ENCODE results near the gene CACNA1B.

CACNA1B gene

DNA sequence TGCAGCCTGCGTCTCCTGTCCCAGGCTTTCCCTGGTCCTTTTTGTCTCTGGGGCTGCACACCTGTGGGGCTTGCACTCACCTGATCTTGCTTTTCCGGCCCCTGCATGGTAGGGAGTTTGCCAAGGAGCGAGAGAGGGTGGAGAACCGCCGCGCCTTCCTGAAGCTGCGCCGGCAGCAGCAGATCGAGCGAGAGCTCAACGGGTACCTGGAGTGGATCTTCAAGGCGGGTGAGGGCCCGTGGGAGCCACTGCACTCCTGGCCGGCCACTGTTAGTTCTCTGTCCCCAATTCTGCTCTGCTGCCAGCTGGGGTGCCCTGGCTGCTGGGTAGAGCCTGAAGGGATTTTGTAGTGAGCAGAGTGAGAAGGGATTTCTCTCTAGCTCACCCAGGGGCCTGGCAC is 78.0 kb downstream of the CACNA1B start:
- H3K9me3 ChIP-seq (ENCODE audit: control insufficient read depth, insufficient read depth, low read length) = no peaks in the 10 kb centered on the region
- H3K27ac ChIP-seq (ENCODE audit: low read depth, low read length) = no peak overlapping the region
- H3K27me3 ChIP-seq (ENCODE audit: control insufficient read depth, insufficient read depth, low read length) = no peaks in the 10 kb centered on the region
- H3K9ac ChIP-seq (ENCODE audit: low read depth, low read length) = no peak overlapping the region
- H3K4me1 ChIP-seq (ENCODE audit: control insufficient read depth, insufficient read depth, low read length) = no peaks in the 10 kb centered on the region
- peaks cover 5% of the 10 kb centered on the region; the same call in 1 of the 2 replicates for H3K36me3 ChIP-seq (ENCODE audit: control insufficient read depth, insufficient read depth, low read length)
- H3K4me3 ChIP-seq (ENCODE audit: low read depth, low read length) = no peak overlapping the region

DNA sequence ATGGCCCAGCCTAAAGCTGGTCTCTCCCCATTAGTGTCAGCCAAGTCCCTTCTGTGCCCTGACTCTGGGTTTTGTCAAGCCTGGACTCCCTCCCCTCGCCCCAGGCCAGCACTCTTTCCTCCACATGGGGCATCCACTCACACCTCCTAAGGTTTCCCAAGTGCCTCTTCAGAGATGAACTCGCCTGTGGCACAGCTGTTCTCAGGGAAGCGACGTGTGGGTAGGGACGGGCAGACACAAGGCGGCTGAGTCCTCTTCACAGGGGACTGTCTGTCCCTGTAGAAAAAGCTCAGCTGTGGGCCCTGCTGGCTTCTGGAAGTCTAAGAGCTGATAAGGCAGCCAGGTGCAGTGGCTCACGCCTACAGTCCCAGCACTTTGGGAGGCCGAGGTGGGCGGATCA is 78.5 kb downstream of the CACNA1B start:
- H3K4me1 ChIP-seq (ENCODE audit: control insufficient read depth, insufficient read depth, low read length) = no peaks in the 10 kb centered on the region
- no peak overlapping the region for H3K9ac ChIP-seq (ENCODE audit: low read depth, low read length)
- H3K27me3 ChIP-seq (ENCODE audit: control insufficient read depth, insufficient read depth, low read length) = no peaks in the 10 kb centered on the region
- no peak overlapping the region for H3K27ac ChIP-seq (ENCODE audit: low read depth, low read length)
- H3K9me3 ChIP-seq (ENCODE audit: control insufficient read depth, insufficient read depth, low read length) = no peaks in the 10 kb centered on the region
- H3K4me3 ChIP-seq (ENCODE audit: low read depth, low read length) = no peak overlapping the region
- peaks cover 5% of the 10 kb centered on the region; the same call in 1 of the 2 replicates for H3K36me3 ChIP-seq (ENCODE audit: control insufficient read depth, insufficient read depth, low read length)

DNA sequence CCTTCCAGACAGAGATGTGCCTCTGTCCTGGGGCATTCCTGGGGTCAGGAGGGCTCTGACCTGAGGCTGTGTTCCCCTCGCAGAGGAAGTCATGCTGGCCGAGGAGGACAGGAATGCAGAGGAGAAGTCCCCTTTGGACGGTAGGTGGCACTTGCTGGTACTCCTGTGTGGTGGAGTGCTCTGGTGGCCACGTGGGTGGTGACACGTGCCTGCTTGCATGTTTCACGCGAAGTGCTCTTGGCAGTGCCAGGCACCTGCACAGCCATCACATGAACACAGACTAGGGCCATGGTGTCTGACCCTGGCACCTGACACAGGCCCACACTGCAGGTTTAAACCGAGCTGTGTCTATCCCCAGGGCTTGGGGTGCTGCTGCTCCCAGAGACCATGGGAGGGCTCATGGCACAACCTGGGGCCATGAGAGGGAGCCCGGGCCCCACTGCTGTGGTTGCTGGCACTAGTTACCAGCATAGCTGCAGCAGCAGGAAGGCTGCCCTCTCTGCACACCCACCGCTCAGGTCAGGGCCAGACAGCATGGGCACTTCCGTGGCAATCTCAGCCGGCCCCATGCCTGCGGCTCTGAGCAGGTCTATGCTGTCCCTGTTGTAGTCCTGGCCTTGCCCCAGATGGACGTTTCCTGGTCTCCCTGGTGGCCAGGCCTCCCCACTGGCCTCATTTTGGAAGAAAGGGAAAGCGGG is 79.3 kb downstream of the CACNA1B start:
- H3K27ac ChIP-seq (ENCODE audit: low read depth, low read length) = no peak overlapping the region
- no peaks in the 10 kb centered on the region for H3K9me3 ChIP-seq (ENCODE audit: control insufficient read depth, insufficient read depth, low read length)
- no peak overlapping the region for H3K4me3 ChIP-seq (ENCODE audit: low read depth, low read length)
- H3K9ac ChIP-seq (ENCODE audit: low read depth, low read length) = no peak overlapping the region
- no peaks in the 10 kb centered on the region for H3K4me1 ChIP-seq (ENCODE audit: control insufficient read depth, insufficient read depth, low read length)
- H3K27me3 ChIP-seq (ENCODE audit: control insufficient read depth, insufficient read depth, low read length) = no peaks in the 10 kb centered on the region
- H3K36me3 ChIP-seq (ENCODE audit: control insufficient read depth, insufficient read depth, low read length) = peaks cover 5% of the 10 kb centered on the region; the same call in 1 of the 2 replicates

DNA sequence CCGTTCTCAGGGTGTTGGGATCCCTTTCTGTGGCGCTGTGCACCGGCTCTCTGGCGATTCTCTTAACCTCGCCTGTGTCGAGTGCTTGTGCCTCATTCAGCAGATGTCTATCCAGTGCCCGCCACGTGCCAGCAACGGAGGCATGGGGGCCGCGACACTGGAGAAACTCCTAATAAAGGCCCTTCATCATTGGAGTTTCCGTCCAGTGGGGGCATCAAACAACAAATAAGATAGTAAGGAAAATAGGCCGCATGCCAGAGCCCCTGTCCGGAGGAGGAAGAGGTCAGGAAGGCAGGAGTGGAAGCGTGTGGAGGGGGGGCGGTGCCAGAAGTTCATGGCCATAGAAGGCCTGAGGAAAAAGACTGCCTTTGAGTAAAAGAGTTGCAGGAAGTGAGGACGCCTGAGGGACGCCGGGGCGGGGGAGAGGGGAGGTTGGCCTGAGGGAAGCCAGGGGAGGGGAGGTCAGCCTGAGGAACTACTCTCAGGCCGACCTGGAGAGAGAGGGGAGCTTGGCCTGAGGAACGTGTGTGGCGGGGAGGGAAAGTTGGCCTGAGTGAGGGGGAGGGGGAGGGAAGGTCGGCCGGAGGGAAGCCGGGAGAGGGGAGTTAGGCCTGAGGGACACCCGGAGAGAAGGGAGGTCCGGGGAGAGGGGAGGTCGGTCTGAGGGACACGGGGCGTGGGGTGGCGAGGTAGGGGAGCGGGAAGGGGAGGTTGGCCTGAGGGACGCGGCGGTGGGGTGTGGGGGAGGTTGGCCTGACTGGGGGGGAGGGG is 82.2 kb downstream of the CACNA1B start:
- H3K27me3 ChIP-seq (ENCODE audit: control insufficient read depth, insufficient read depth, low read length) = no peaks in the 10 kb centered on the region
- H3K36me3 ChIP-seq (ENCODE audit: control insufficient read depth, insufficient read depth, low read length) = peaks cover 5% of the 10 kb centered on the region; the same call in 1 of the 2 replicates
- no peaks in the 10 kb centered on the region for H3K4me1 ChIP-seq (ENCODE audit: control insufficient read depth, insufficient read depth, low read length)
- no peak overlapping the region for H3K4me3 ChIP-seq (ENCODE audit: low read depth, low read length)
- H3K9me3 ChIP-seq (ENCODE audit: control insufficient read depth, insufficient read depth, low read length) = no peaks in the 10 kb centered on the region
- no peak overlapping the region for H3K27ac ChIP-seq (ENCODE audit: low read depth, low read length)
- H3K9ac ChIP-seq (ENCODE audit: low read depth, low read length) = no peak overlapping the region

DNA sequence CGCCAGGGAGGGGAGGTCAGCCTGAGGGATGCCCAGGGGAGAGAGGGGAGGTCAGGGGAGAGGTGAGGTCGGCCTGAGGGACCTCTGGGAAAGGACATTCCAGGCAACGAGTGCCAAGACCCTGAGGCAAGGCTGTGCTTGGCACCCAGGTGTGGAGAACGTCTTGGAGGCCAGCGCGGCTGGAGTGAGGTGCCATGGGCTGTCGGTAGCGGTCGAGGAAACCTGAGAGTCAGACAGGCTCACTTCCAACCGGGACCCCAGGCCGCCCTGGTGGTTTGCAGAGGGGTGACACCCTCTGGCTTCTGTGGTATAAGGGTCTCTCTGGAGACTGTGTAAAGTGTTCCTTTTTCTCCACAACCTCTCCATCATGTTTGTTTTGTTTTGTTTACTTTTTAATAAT is 82.9 kb downstream of the CACNA1B start:
- Histone ChIP-seq H3K27me3 (ENCODE audit: control insufficient read depth, insufficient read depth, low read length) (no peaks in the 10 kb centered on the region), H3K9me3 (ENCODE audit: control insufficient read depth, insufficient read depth, low read length) (no peaks in the 10 kb centered on the region), H3K4me1 (ENCODE audit: control insufficient read depth, insufficient read depth, low read length) (no peaks in the 10 kb centered on the region), H3K4me3 (ENCODE audit: low read depth, low read length) (no peak overlapping the region; the same call in 1 of the 2 replicates), H3K9ac (ENCODE audit: low read depth, low read length) (no peak overlapping the region), H3K27ac (ENCODE audit: low read depth, low read length) (no peak overlapping the region), H3K36me3 (ENCODE audit: control insufficient read depth, insufficient read depth, low read length) (peaks cover 5% of the 10 kb centered on the region; the same call in 1 of the 2 replicates)

DNA sequence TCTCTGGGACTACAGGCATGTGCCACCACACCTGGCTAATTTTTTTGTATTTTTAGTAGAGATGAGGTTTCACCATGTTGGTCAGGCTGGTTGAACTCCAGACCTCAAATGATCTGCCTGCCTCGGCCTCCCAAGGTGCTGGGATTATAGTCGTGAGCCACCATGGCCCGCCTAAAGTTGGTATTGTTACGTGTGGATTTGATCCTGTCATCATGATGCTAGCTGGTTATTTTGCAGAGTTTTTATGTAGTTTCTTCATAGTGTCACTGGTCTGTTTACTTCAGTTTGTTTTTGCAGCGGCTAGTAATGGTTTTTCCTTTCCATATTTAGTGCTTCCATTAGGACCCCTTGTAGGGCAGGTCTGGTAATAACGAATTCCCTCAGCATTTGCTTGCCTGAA is 85.9 kb downstream of the CACNA1B start:
- H3K27ac ChIP-seq (ENCODE audit: low read depth, low read length) = no peak overlapping the region
- no peaks in the 10 kb centered on the region for H3K27me3 ChIP-seq (ENCODE audit: control insufficient read depth, insufficient read depth, low read length)
- H3K36me3 ChIP-seq (ENCODE audit: control insufficient read depth, insufficient read depth, low read length) = no peaks in the 10 kb centered on the region
- H3K4me1 ChIP-seq (ENCODE audit: control insufficient read depth, insufficient read depth, low read length) = no peaks in the 10 kb centered on the region
- H3K9ac ChIP-seq (ENCODE audit: low read depth, low read length) = no peak overlapping the region
- no peak overlapping the region for H3K4me3 ChIP-seq (ENCODE audit: low read depth, low read length)
- H3K9me3 ChIP-seq (ENCODE audit: control insufficient read depth, insufficient read depth, low read length) = no peaks in the 10 kb centered on the region

DNA sequence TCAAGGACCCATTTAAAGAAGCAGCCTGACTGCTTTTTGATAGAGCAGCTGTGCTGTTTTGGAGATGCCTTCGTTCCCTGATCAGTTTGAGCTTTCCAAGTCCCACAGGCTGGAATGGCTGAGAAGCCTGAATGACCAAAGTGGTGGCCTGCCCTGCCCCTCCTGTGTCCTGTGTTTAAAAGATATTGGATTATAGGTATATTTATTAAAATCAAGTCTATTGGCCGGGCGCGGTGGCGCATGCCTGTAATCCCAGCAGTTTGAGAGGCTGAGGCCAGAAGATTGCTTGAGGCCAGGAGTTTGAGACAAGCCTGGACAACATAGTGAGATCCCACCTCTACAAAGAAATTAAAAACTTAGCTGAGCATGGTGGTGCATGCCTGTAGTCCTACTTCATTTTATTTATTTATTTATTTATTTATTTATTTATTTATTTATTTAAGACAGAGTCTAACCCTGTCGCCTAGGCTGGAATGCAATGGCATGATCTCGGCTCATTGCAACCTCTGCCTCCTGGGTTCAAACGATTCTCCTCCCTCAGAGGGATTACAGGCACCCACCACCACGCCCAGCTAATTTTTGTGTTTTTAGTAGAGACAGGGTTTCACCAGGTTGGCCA is 87.7 kb downstream of the CACNA1B start:
- H3K27me3 ChIP-seq (ENCODE audit: control insufficient read depth, insufficient read depth, low read length) = no peaks in the 10 kb centered on the region
- H3K4me3 ChIP-seq (ENCODE audit: low read depth, low read length) = no peak overlapping the region
- peaks cover 10% of the 10 kb centered on the region; the same call in 1 of the 2 replicates for H3K36me3 ChIP-seq (ENCODE audit: control insufficient read depth, insufficient read depth, low read length)

DNA sequence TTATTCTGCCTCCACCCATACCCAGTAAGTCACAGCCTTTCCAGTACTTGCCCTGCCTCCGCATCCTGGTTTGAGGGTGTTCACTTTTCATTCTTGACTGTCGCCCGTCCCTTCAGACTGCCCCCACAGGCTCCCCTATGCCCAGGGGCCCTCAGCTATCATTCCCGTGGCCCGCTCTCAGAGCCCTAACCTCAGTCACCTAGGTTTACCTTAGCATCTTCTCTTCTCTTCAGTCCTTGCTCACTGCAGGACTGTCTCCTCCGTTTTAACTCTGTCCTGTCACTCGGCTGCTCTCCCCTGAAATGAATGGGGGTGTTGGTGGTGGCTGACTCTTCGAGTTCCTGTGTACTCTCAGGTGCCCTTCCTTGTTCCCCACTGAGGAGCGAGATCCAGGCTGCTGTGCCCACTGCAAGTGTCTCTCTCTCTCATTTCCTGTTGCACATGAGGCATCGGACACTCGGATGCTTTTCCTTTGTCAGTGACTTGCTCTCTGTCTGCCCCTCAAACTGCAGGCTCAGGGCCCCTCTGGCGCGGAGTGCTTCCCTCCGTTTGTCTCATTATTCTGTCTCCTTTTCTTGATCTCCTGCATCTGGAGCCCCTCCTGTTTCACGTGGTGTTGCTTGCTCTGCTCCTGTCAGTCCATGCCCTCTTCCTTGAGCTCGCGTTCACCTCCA is 89.8 kb downstream of the CACNA1B start:
- Histone ChIP-seq H3K4me3 (ENCODE audit: low read depth, low read length) (no peak overlapping the region), H3K9me3 (ENCODE audit: control insufficient read depth, insufficient read depth, low read length) (no peaks in the 10 kb centered on the region), H3K27me3 (ENCODE audit: control insufficient read depth, insufficient read depth, low read length) (no peaks in the 10 kb centered on the region), H3K4me1 (ENCODE audit: control insufficient read depth, insufficient read depth, low read length) (no peaks in the 10 kb centered on the region), H3K36me3 (ENCODE audit: control insufficient read depth, insufficient read depth, low read length) (peaks cover 16% of the 10 kb centered on the region; the same call in 1 of the 2 replicates), H3K27ac (ENCODE audit: low read depth, low read length) (no peak overlapping the region), H3K9ac (ENCODE audit: low read depth, low read length) (no peak overlapping the region)

More for the DNA sequence above, 87.7 kb downstream of the CACNA1B start:
- no peaks in the 10 kb centered on the region for H3K4me1 ChIP-seq (ENCODE audit: control insufficient read depth, insufficient read depth, low read length)
- no peak overlapping the region for H3K9ac ChIP-seq (ENCODE audit: low read depth, low read length)
- no peaks in the 10 kb centered on the region for H3K9me3 ChIP-seq (ENCODE audit: control insufficient read depth, insufficient read depth, low read length)
- no peak overlapping the region for H3K27ac ChIP-seq (ENCODE audit: low read depth, low read length)

DNA sequence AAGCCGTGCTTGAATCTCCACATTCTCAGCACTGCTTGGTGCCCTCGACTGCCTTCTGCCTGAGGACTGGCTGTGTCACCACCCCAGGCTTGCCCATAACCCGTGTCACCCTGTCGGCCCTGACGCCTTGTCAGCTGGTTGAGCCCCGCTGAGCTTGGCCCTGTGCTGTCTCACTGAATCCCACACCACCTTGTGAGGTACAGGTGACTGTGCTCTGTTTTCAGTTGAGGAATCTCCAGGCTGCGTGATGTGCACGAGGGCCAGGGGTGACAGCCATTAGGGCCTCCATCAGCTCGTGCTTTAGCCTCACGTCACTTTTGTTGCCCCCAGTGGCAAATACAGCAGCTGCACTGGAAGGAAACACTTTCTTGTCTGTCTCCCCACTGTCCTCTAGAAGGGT is 90.7 kb downstream of the CACNA1B start:
- no peak overlapping the region for H3K9ac ChIP-seq (ENCODE audit: low read depth, low read length)
- H3K4me1 ChIP-seq (ENCODE audit: control insufficient read depth, insufficient read depth, low read length) = no peaks in the 10 kb centered on the region
- H3K27ac ChIP-seq (ENCODE audit: low read depth, low read length) = no peak overlapping the region

DNA sequence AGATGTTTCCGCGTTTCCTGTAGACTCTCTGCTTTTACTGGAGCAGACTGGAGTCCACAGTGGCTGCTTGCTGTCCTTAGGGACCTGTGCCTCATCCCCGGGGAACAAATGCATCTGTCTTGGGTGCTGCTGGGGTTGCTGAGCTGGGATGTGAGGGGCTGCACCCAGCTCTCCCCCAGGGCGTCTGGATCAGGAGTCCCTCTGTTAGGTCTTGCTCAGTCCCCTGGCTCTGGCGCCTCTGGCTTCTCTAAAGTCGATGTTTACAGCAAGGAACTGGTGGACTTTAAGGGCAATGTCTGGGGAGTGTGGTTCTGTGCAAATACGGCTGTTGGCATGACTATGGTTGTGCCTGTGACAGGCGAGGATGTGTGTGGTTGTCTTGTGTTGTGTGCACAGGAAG is 91.4 kb downstream of the CACNA1B start:
- Histone ChIP-seq H3K4me1 (ENCODE audit: control insufficient read depth, insufficient read depth, low read length) (no peaks in the 10 kb centered on the region), H3K4me3 (ENCODE audit: low read depth, low read length) (no peak overlapping the region), H3K9ac (ENCODE audit: low read depth, low read length) (no peak overlapping the region), H3K36me3 (ENCODE audit: control insufficient read depth, insufficient read depth, low read length) (peaks cover 18% of the 10 kb centered on the region; the same call in 1 of the 2 replicates), H3K9me3 (ENCODE audit: control insufficient read depth, insufficient read depth, low read length) (no peaks in the 10 kb centered on the region), H3K27me3 (ENCODE audit: control insufficient read depth, insufficient read depth, low read length) (no peaks in the 10 kb centered on the region), H3K27ac (ENCODE audit: low read depth, low read length) (no peak overlapping the region)

More for the DNA sequence above, 90.7 kb downstream of the CACNA1B start:
- Histone ChIP-seq H3K27me3 (ENCODE audit: control insufficient read depth, insufficient read depth, low read length) (no peaks in the 10 kb centered on the region), H3K9me3 (ENCODE audit: control insufficient read depth, insufficient read depth, low read length) (no peaks in the 10 kb centered on the region), H3K36me3 (ENCODE audit: control insufficient read depth, insufficient read depth, low read length) (peaks cover 18% of the 10 kb centered on the region; the same call in 1 of the 2 replicates), H3K4me3 (ENCODE audit: low read depth, low read length) (no peak overlapping the region)
